ENCODE results near the gene VRK3. TPM values are rescaled to one million over a fixed set of nuclear protein-coding genes. Genes with fewer than 3 reads are reported as not detected.

Gene VRK3
- total and polyA plus RNA-seq, 4 donors, result 16.2 to 23.6 (median 20.3) TPM

DNA sequence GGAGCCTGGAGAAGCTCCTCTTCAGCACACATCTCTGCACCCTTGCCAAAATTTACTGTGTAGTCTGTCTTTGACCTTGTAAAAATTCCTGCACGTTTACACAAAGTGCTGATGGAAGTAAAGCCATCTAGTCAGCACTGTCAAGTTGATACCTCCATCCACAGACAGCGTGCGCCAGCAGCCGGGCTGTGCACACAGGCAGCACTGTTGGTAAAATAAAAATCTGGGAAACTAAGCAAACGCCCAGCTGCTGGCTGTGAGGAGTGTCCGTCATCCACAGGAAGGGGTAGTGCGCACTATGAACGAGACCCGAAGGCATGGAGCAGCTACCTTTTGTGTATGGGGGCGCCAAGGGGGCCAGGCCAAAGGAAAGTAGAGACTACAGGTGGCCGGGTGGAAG is 46.8 kb downstream of the VRK3 start:
- no peak overlapping the region for H3K9ac ChIP-seq (ENCODE audit: low read depth in 1 of 2, low read length in 2 of 2)
- no peaks in the 10 kb centered on the region for H3K9me3 ChIP-seq (ENCODE audit: control insufficient read depth in 4 of 4, low read length in 3 of 4)
- H3K4me1 ChIP-seq (ENCODE audit: control insufficient read depth in 4 of 4, insufficient read depth in 4 of 4, low read length in 3 of 4), result no peaks in the 10 kb centered on the region
- no peaks in the 10 kb centered on the region for H3K27me3 ChIP-seq (ENCODE audit: control insufficient read depth in 4 of 4, insufficient read depth in 4 of 4, low read length in 3 of 4)
- H3K4me3 ChIP-seq (ENCODE audit: low read depth in 1 of 3, low read length in 3 of 3), result no peak overlapping the region
- no peak overlapping the region for H3K27ac ChIP-seq (ENCODE audit: low read depth in 1 of 2, low read length in 2 of 2)
- no peak for TF ChIP-seq GABPA (IDR thresholded peaks at IDR 0.05 in 1 of 2, conservative IDR thresholded peaks at IDR 0.05 in 1 of 2)
- TF ChIP-seq HNF4G (IDR thresholded peaks at IDR 0.05), result no peak
- H3K36me3 ChIP-seq (ENCODE audit: control insufficient read depth in 4 of 4, insufficient read depth in 3 of 4, low read depth in 1 of 4, low read length in 3 of 4), result peaks cover 3 to 36% (median 9%) of the 10 kb centered on the region in 4 donors
- WGBS, result 91% methylated on average over 11 of the region's 11 CpGs
- no peak for DNase-seq (ENCODE audit: low spot score)

DNA sequence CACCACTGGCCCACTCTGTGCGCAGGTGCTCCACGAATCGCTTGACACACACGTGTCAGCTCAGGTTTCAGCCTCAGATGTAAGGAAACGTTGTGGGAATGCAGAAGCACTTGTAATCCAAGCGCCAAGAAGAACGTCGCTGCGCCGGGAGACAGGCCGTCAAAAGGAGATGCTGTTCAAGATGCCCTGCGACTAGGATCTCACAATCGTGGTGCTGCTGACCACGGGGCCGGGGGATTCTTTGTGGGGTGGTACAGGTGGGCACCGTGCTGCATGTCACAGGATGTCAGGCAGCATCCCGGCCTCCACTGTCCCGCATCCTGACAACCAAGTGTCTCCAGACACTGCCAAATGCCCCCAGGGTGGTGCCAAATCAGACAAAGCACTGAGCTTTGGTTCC is 47.3 kb downstream of the VRK3 start:
- no peak overlapping the region for H3K9ac ChIP-seq (ENCODE audit: low read depth in 1 of 2, low read length in 2 of 2)
- no peaks in the 10 kb centered on the region for H3K9me3 ChIP-seq (ENCODE audit: control insufficient read depth in 4 of 4, low read length in 3 of 4)
- peaks cover 3 to 36% (median 9%) of the 10 kb centered on the region in 4 donors for H3K36me3 ChIP-seq (ENCODE audit: control insufficient read depth in 4 of 4, insufficient read depth in 3 of 4, low read depth in 1 of 4, low read length in 3 of 4)
- no peaks in the 10 kb centered on the region for H3K27me3 ChIP-seq (ENCODE audit: control insufficient read depth in 4 of 4, insufficient read depth in 4 of 4, low read length in 3 of 4)
- no peak overlapping the region for H3K27ac ChIP-seq (ENCODE audit: low read depth in 1 of 2, low read length in 2 of 2)
- no peak for TF ChIP-seq FOXA1 (IDR thresholded peaks at IDR 0.05)
- no peak for TF ChIP-seq FOXA2 (IDR thresholded peaks at IDR 0.05)
- TF ChIP-seq, protein P1, sequence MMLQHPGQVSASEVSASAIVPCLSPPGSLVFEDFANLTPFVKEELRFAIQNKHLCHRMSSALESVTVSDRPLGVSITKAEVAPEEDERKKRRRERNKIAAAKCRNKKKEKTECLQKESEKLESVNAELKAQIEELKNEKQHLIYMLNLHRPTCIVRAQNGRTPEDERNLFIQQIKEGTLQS (IDR thresholded peaks at IDR 0.05), result no peak
- no peak for TF ChIP-seq CTCF (IDR thresholded peaks at IDR 0.05; ENCODE audit: low read depth, low read length, missing input control)
- TF ChIP-seq GABPA (IDR thresholded peaks at IDR 0.05 in 1 of 2, conservative IDR thresholded peaks at IDR 0.05 in 1 of 2), result no peak
- no peak for TF ChIP-seq HNF4A (conservative IDR thresholded peaks at IDR 0.05)
- TF ChIP-seq, protein P2, sequence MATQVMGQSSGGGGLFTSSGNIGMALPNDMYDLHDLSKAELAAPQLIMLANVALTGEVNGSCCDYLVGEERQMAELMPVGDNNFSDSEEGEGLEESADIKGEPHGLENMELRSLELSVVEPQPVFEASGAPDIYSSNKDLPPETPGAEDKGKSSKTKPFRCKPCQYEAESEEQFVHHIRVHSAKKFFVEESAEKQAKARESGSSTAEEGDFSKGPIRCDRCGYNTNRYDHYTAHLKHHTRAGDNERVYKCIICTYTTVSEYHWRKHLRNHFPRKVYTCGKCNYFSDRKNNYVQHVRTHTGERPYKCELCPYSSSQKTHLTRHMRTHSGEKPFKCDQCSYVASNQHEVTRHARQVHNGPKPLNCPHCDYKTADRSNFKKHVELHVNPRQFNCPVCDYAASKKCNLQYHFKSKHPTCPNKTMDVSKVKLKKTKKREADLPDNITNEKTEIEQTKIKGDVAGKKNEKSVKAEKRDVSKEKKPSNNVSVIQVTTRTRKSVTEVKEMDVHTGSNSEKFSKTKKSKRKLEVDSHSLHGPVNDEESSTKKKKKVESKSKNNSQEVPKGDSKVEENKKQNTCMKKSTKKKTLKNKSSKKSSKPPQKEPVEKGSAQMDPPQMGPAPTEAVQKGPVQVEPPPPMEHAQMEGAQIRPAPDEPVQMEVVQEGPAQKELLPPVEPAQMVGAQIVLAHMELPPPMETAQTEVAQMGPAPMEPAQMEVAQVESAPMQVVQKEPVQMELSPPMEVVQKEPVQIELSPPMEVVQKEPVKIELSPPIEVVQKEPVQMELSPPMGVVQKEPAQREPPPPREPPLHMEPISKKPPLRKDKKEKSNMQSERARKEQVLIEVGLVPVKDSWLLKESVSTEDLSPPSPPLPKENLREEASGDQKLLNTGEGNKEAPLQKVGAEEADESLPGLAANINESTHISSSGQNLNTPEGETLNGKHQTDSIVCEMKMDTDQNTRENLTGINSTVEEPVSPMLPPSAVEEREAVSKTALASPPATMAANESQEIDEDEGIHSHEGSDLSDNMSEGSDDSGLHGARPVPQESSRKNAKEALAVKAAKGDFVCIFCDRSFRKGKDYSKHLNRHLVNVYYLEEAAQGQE (IDR thresholded peaks at IDR 0.05), result no peak
- H3K4me1 ChIP-seq (ENCODE audit: control insufficient read depth in 4 of 4, insufficient read depth in 4 of 4, low read length in 3 of 4), result no peaks in the 10 kb centered on the region
- 93% methylated on average over 18 of the region's 18 CpGs for WGBS
- DNase-seq (ENCODE audit: low spot score), result no peak
- H3K4me3 ChIP-seq (ENCODE audit: low read depth in 1 of 3, low read length in 3 of 3), result no peak overlapping the region

DNA sequence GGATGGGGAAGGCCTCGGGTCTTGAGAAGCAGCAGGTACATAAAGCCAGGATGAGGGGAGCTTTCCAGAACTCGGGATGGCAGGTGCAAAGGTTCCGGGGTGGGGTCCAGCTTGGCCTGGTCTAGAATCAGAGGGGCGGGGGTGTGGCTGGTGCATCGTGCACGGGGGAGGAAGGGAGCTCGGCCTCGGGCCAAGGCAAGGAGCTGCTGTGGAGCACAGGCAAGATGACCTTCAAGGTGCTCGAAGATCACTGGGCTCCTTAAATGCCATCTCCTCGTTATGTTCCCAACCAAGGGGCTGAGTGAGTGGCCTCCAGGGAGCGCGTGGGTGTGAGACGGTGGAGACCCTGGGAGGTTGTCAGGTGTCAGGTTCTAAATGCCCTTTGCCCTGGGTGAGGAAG is 48.1 kb downstream of the VRK3 start:
- no peak for DNase-seq (ENCODE audit: low spot score)
- Histone ChIP-seq H3K36me3 (ENCODE audit: control insufficient read depth in 4 of 4, insufficient read depth in 3 of 4, low read depth in 1 of 4, low read length in 3 of 4) (peaks cover 3 to 36% (median 11%) of the 10 kb centered on the region in 4 donors), H3K4me1 (ENCODE audit: control insufficient read depth in 4 of 4, insufficient read depth in 4 of 4, low read length in 3 of 4) (no peaks in the 10 kb centered on the region), H3K27me3 (ENCODE audit: control insufficient read depth in 4 of 4, insufficient read depth in 4 of 4, low read length in 3 of 4) (no peaks in the 10 kb centered on the region), H3K9me3 (ENCODE audit: control insufficient read depth in 4 of 4, low read length in 3 of 4) (no peaks in the 10 kb centered on the region), H3K4me3 (ENCODE audit: low read depth in 1 of 3, low read length in 3 of 3) (no peak overlapping the region), H3K9ac (ENCODE audit: low read depth in 1 of 2, low read length in 2 of 2) (no peak overlapping the region), H3K27ac (ENCODE audit: low read depth in 1 of 2, low read length in 2 of 2) (no peak overlapping the region)
- WGBS, result 84% methylated on average over 13 of the region's 13 CpGs
- TF ChIP-seq ZBTB33 (IDR thresholded peaks at IDR 0.05) (no peak), CTCF (IDR thresholded peaks at IDR 0.05; ENCODE audit: low read depth, low read length, missing input control) (no peak), YY1 (IDR thresholded peaks at IDR 0.05) (no peak), MAX (IDR thresholded peaks at IDR 0.05) (no peak), SP1 (IDR thresholded peaks at IDR 0.05) (no peak), FOXA1 (IDR thresholded peaks at IDR 0.05) (no peak), JUND (IDR thresholded peaks at IDR 0.05) (no peak), HNF4A (conservative IDR thresholded peaks at IDR 0.05) (no peak), HNF4G (IDR thresholded peaks at IDR 0.05) (no peak)

Data from liver (tissue), 9 donors.